Loucy (cell line): Measurements from ENCODE around the gene CCDC89.

ENCODE experiments used
- H2AFZ ChIP-seq: fragments of 200-600 bp; sonication (generic); 2 replicates; pipeline ENCODE4 v1.6.0; 2016; ENCODE audit warnings: antibody characterized with exemption, mild to moderate bottlenecking, low read length, moderate library complexity
- H3F3A ChIP-seq: fragments of 200-600 bp; 2 replicates; pipeline ENCODE4 v1.6.0; 2016; ENCODE audit warnings: antibody characterized with exemption, low read depth, mild to moderate bottlenecking
- H3K27me3 ChIP-seq: fragments of 200-600 bp; sonication (generic); 2 replicates; pipeline ENCODE4 v1.6.1; 2014; ENCODE audit warnings: low read length, mild to moderate bottlenecking; ENCODE audit not compliant: insufficient read depth, poor library complexity, severe bottlenecking
- H3K36me3 ChIP-seq: fragments of 200-600 bp; sonication (generic); 2 replicates; pipeline ENCODE4 v1.6.1; 2016; ENCODE audit warnings: low read length; ENCODE audit not compliant: insufficient read depth
- H3K4me1 ChIP-seq: fragments of 200-600 bp; sonication (generic); 2 replicates; pipeline ENCODE4 v1.5.1; 2014; ENCODE audit warnings: low read length, mild to moderate bottlenecking; ENCODE audit not compliant: insufficient read depth, poor library complexity, severe bottlenecking
- H3K4me2 ChIP-seq: fragments of 200-600 bp; sonication (generic); 2 replicates; pipeline ENCODE4 v1.6.0; 2014; ENCODE audit warnings: antibody characterized with exemption, low read length, low read depth, mild to moderate bottlenecking; ENCODE audit not compliant: poor library complexity, severe bottlenecking
- H3K4me3 ChIP-seq: fragments of 200-600 bp; sonication (generic); 2 replicates; pipeline ENCODE4 v1.5.1; 2014; ENCODE audit warnings: low read length, mild to moderate bottlenecking, mixed read lengths; ENCODE audit not compliant: poor library complexity, severe bottlenecking
- H3K79me2 ChIP-seq: fragments of 200-600 bp; sonication (generic); 2 replicates; pipeline ENCODE4 v1.6.1; 2014; ENCODE audit warnings: low read length; ENCODE audit not compliant: insufficient read depth
- H3K9ac ChIP-seq: fragments of 200-600 bp; sonication (generic); 2 replicates; pipeline ENCODE4 v1.6.0; 2014; ENCODE audit warnings: mild to moderate bottlenecking, low read depth, low read length, moderate library complexity; ENCODE audit not compliant: poor library complexity, severe bottlenecking
- H3K9me2 ChIP-seq: fragments of 200-600 bp; sonication (generic); replicated peaks from 2 replicates; pipeline ENCODE4 v1.6.1; 2016; ENCODE audit warnings: low read depth, low read length, mixed read lengths
- H3K9me3 ChIP-seq: fragments of 200-600 bp; sonication (generic); 2 replicates; pipeline ENCODE4 v1.6.1; 2014; ENCODE audit warnings: mild to moderate bottlenecking, antibody characterized with exemption, low read length, low read depth; ENCODE audit not compliant: insufficient read depth
- H4K20me1 ChIP-seq: fragments of 200-600 bp; sonication (generic); 2 replicates; pipeline ENCODE4 v1.6.0; 2014; ENCODE audit warnings: antibody characterized with exemption, low read length, mild to moderate bottlenecking; ENCODE audit not compliant: insufficient read depth, poor library complexity, severe bottlenecking
- EZH2phosphoT487 ChIP-seq: fragments of 200-600 bp; IDR thresholded peaks from 2 replicates; pipeline ENCODE4 v1.6.1; 2018; ENCODE audit warnings: antibody characterized with exemption, mild to moderate bottlenecking, moderate library complexity, borderline replicate concordance
- TF ChIP-seq, protein P1 (sequence below): fragments of 200-600 bp; sonication (generic); conservative IDR thresholded peaks from 2 replicates; pipeline ENCODE4 v1.5.1; 2014; ENCODE audit warnings: mild to moderate bottlenecking, antibody characterized with exemption, low read length

CCDC89 gene

DNA sequence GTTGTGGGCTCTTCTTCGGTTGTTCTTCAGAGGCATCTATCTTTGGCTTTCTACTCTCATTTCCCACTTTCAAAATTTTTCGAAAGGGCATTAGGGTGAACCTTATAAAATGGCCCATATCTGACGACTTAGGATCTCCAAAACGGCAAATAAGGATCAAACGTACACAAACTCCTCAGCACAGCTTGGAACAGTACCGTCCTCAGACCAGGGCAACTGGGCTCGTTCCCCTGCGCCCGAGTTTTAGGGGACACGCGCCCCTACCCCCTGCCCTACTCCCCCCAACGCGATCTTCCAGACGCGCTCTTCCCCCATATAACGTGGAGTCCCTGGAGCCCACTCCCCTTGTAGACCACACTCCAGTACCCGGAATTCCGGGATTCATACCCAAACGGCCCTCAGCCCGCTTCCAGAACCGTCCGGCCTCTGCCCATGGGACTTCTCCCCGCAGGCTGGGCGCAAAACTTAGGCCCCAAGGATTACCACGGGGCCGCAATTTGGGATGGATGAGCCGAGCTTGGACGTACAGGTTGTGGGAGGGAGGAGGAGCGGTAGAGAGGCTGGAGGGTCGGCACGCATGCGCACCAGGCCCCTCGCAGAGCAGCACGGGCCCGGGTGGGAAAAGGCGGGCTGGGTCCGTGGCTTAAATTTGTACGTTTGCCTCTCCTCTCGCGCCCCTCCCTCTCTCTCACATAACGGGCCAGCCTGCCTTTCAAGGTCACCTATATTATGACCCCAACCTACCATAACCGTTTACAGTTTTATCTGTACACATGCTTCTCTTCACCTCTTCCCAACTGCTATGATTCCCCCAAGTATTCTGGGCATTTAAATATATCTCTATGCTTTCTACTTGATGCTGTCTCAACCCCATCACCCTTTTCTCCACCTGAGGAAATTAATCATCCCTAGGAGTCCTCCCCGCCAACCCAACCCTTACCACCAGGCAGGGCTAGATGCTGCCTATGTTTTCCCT lies 3.4 kb downstream of the CCDC89 start:
- H3K9me3 ChIP-seq, result no peaks in the 10 kb centered on the region
- no peaks in the 10 kb centered on the region for H4K20me1 ChIP-seq
- TF ChIP-seq EZH2phosphoT487, result no peak
- TF ChIP-seq, protein P1, sequence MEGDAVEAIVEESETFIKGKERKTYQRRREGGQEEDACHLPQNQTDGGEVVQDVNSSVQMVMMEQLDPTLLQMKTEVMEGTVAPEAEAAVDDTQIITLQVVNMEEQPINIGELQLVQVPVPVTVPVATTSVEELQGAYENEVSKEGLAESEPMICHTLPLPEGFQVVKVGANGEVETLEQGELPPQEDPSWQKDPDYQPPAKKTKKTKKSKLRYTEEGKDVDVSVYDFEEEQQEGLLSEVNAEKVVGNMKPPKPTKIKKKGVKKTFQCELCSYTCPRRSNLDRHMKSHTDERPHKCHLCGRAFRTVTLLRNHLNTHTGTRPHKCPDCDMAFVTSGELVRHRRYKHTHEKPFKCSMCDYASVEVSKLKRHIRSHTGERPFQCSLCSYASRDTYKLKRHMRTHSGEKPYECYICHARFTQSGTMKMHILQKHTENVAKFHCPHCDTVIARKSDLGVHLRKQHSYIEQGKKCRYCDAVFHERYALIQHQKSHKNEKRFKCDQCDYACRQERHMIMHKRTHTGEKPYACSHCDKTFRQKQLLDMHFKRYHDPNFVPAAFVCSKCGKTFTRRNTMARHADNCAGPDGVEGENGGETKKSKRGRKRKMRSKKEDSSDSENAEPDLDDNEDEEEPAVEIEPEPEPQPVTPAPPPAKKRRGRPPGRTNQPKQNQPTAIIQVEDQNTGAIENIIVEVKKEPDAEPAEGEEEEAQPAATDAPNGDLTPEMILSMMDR, result no peak
- no peaks in the 10 kb centered on the region for H3F3A ChIP-seq
- H3K79me2 ChIP-seq, result no peaks in the 10 kb centered on the region
- no peak overlapping the region for H2AFZ ChIP-seq
- H3K4me2 ChIP-seq, result no peak overlapping the region
- H3K9ac ChIP-seq, result no peak overlapping the region
- H3K4me1 ChIP-seq, result no peaks in the 10 kb centered on the region
- H3K27me3 ChIP-seq, result peaks cover 11% of the 10 kb centered on the region
- no peaks in the 10 kb centered on the region for H3K36me3 ChIP-seq
- H3K4me3 ChIP-seq, result no peak overlapping the region
- no peaks in the 10 kb centered on the region for H3K9me2 ChIP-seq

DNA sequence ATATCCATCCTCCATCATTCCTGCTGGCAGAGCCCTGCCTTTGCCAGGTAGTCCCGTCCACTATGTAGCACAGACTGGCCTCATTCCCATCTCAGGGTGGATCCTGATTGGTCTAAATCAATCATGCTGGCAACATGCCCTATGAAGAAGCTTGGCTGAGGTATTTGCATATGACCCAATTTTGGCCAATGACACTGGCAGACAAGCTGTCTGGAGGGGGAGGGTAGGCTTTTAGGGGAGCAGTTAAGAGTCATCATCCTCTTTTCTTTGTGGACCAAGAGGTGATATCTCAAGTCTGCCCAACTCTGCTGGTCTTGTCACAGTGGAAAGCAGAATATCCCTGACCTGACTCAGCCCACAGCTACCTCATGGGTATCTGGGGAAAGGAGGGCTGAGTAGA lies 5.1 kb downstream of the CCDC89 start:
- Histone ChIP-seq H3K4me3 (no peak overlapping the region), H2AFZ (no peak overlapping the region), H3K27me3 (peaks cover 11% of the 10 kb centered on the region), H3K79me2 (no peaks in the 10 kb centered on the region), H3K9me3 (no peaks in the 10 kb centered on the region), H3F3A (no peaks in the 10 kb centered on the region), H4K20me1 (no peaks in the 10 kb centered on the region), H3K4me2 (no peak overlapping the region), H3K4me1 (no peaks in the 10 kb centered on the region), H3K36me3 (no peaks in the 10 kb centered on the region), H3K9me2 (no peaks in the 10 kb centered on the region), H3K9ac (no peak overlapping the region)
- no peak for TF ChIP-seq EZH2phosphoT487
- TF ChIP-seq, protein P1, result no peak

DNA sequence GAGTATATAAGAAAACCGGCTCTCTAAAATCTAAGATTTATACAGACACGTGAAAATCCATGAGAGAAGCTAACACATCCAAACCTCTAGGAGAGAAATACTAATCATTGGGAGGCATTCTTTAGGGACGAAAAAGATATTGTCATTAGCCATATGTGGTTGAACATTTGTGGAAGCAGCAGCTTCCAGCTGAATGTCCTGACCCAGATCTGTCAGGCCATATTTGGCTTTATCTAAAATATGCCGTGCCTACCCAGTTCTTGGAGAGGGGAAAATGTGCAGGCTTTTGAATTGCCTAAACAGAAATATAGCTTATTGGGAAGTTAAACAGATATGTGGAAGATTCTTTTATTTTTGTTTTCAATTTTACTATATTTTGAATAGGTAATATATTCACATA lies 6.4 kb downstream of the CCDC89 start:
- no peaks in the 10 kb centered on the region for H3K79me2 ChIP-seq
- no peak overlapping the region for H2AFZ ChIP-seq
- no peaks in the 10 kb centered on the region for H3K9me3 ChIP-seq
- H3K4me1 ChIP-seq, result no peaks in the 10 kb centered on the region
- H4K20me1 ChIP-seq, result no peaks in the 10 kb centered on the region
- no peaks in the 10 kb centered on the region for H3F3A ChIP-seq
- no peak overlapping the region for H3K4me2 ChIP-seq
- no peak overlapping the region for H3K9ac ChIP-seq
- H3K36me3 ChIP-seq, result no peaks in the 10 kb centered on the region
- TF ChIP-seq EZH2phosphoT487, result no peak
- TF ChIP-seq, protein P1, result no peak
- H3K9me2 ChIP-seq, result no peaks in the 10 kb centered on the region
- peaks cover 11% of the 10 kb centered on the region for H3K27me3 ChIP-seq
- no peak overlapping the region for H3K4me3 ChIP-seq
